ENCODE results near the gene SESTD1. TPM values are rescaled to one million over a fixed set of nuclear protein-coding genes. Genes with fewer than 3 reads are reported as not detected.
"Not testable (repeated sequence)": the region's sequence is repeated elsewhere in the genome, so short reads cannot be mapped to it uniquely, and the experiment has no call there.

Gene SESTD1
- total RNA-seq, 2 donors from 2014 or later: 16.1 to 16.3 TPM

- no peaks in the 10 kb centered on the region for H3K36me3 Mint-ChIP-seq (ENCODE audit: low read depth)
- H3K4me1 Mint-ChIP-seq: peaks cover 8% of the 10 kb centered on the region
- ATAC-seq (no peak), DNase-seq (no peak)
- H3K9me3 ChIP-seq (ENCODE audit: control insufficient read depth, low read length, poor library complexity, severe bottlenecking): no peaks in the 10 kb centered on the region
- no peak overlapping the region for H3K27ac Mint-ChIP-seq
- H3K4me3 Mint-ChIP-seq: no peak overlapping the region
- H3K27me3 Mint-ChIP-seq: peaks cover 37% of the 10 kb centered on the region
These were observed 3.3 kb downstream of the SESTD1 start for GRCh38 chr2:179261151-179261825.

GRCh38 chr2:179260224-179260623, 4.4 kb downstream of the SESTD1 start:
- no peak for DNase-seq
- H3K27me3 Mint-ChIP-seq: peaks cover 27% of the 10 kb centered on the region
- H3K36me3 Mint-ChIP-seq (ENCODE audit: low read depth): no peaks in the 10 kb centered on the region
- no peak overlapping the region for H3K4me3 Mint-ChIP-seq
- H3K4me1 Mint-ChIP-seq: peaks cover 8% of the 10 kb centered on the region
- H3K9me3 ChIP-seq (ENCODE audit: control insufficient read depth, low read length, poor library complexity, severe bottlenecking): no peaks in the 10 kb centered on the region
- no peak overlapping the region for H3K27ac Mint-ChIP-seq
- ATAC-seq: no peak

- Mint-ChIP-seq H3K27ac (no peak overlapping the region), H3K4me1 (peaks cover 13% of the 10 kb centered on the region), H3K27me3 (no peaks in the 10 kb centered on the region), H3K4me3 (no peak overlapping the region), H3K36me3 (ENCODE audit: low read depth) (peaks cover 3% of the 10 kb centered on the region)
- no peak for ATAC-seq
- H3K9me3 ChIP-seq (ENCODE audit: control insufficient read depth, low read length, poor library complexity, severe bottlenecking): no peaks in the 10 kb centered on the region
- no peak for DNase-seq
These were observed 9.5 kb downstream of the SESTD1 start for GRCh38 chr2:179255129-179255528.

GRCh38 chr2:179253226-179253625, 11.4 kb downstream of the SESTD1 start:
- H3K9me3 ChIP-seq (ENCODE audit: control insufficient read depth, low read length, poor library complexity, severe bottlenecking): no peaks in the 10 kb centered on the region
- peak overlapping the region; percentile 55 for H3K27ac Mint-ChIP-seq
- H3K4me3 Mint-ChIP-seq: no peak overlapping the region
- H3K27me3 Mint-ChIP-seq: no peaks in the 10 kb centered on the region
- peaks cover 3% of the 10 kb centered on the region for H3K36me3 Mint-ChIP-seq (ENCODE audit: low read depth)
- ATAC-seq (no peak), DNase-seq (no peak)
- H3K4me1 Mint-ChIP-seq: peaks cover 13% of the 10 kb centered on the region

GRCh38 chr2:179252423-179252822, 12.2 kb downstream of the SESTD1 start:
- Mint-ChIP-seq H3K27ac (peak overlapping the region; percentile 55), H3K27me3 (no peaks in the 10 kb centered on the region), H3K4me1 (peaks cover 13% of the 10 kb centered on the region), H3K36me3 (ENCODE audit: low read depth) (peaks cover 3% of the 10 kb centered on the region), H3K4me3 (no peak overlapping the region)
- H3K9me3 ChIP-seq (ENCODE audit: control insufficient read depth, low read length, poor library complexity, severe bottlenecking): no peaks in the 10 kb centered on the region
- DNase-seq (no peak), ATAC-seq (no peak)

- DNase-seq (no peak), ATAC-seq (no peak)
- H3K9me3 ChIP-seq (ENCODE audit: control insufficient read depth, low read length, poor library complexity, severe bottlenecking): no peaks in the 10 kb centered on the region
- no peak overlapping the region for H3K4me3 Mint-ChIP-seq
- H3K27me3 Mint-ChIP-seq: no peaks in the 10 kb centered on the region
- H3K27ac Mint-ChIP-seq: no peak overlapping the region
- H3K4me1 Mint-ChIP-seq: peaks cover 11% of the 10 kb centered on the region
- peaks cover 3% of the 10 kb centered on the region for H3K36me3 Mint-ChIP-seq (ENCODE audit: low read depth)
These were observed 12.8 kb downstream of the SESTD1 start for GRCh38 chr2:179251870-179252269.

- no peak for ATAC-seq
- H3K27ac Mint-ChIP-seq: no peak overlapping the region
- no peaks in the 10 kb centered on the region for H3K9me3 ChIP-seq (ENCODE audit: control insufficient read depth, low read length, poor library complexity, severe bottlenecking)
- H3K36me3 Mint-ChIP-seq (ENCODE audit: low read depth): peaks cover 3% of the 10 kb centered on the region
- H3K27me3 Mint-ChIP-seq: no peaks in the 10 kb centered on the region
- no peak overlapping the region for H3K4me3 Mint-ChIP-seq
- H3K4me1 Mint-ChIP-seq: peaks cover 11% of the 10 kb centered on the region
- no peak for DNase-seq
These were observed 13.7 kb downstream of the SESTD1 start for GRCh38 chr2:179250848-179251504.

- H3K36me3 Mint-ChIP-seq (ENCODE audit: low read depth): peaks cover 3% of the 10 kb centered on the region
- no peaks in the 10 kb centered on the region for H3K27me3 Mint-ChIP-seq
- no peak overlapping the region for H3K4me3 Mint-ChIP-seq
- no peak for DNase-seq
- no peaks in the 10 kb centered on the region for H3K9me3 ChIP-seq (ENCODE audit: control insufficient read depth, low read length, poor library complexity, severe bottlenecking)
- H3K4me1 Mint-ChIP-seq: peaks cover 11% of the 10 kb centered on the region
- H3K27ac Mint-ChIP-seq: no peak overlapping the region
- no peak for ATAC-seq
These were observed 14.5 kb downstream of the SESTD1 start for GRCh38 chr2:179250095-179250494.

- Mint-ChIP-seq H3K4me3 (peak overlapping the region; percentile 56), H3K27me3 (no peaks in the 10 kb centered on the region), H3K36me3 (ENCODE audit: low read depth) (no peaks in the 10 kb centered on the region), H3K27ac (no peak overlapping the region), H3K4me1 (peaks cover 6% of the 10 kb centered on the region)
- no peak for DNase-seq
- no peaks in the 10 kb centered on the region for H3K9me3 ChIP-seq (ENCODE audit: control insufficient read depth, low read length, poor library complexity, severe bottlenecking)
- no peak for ATAC-seq
These were observed 16.6 kb downstream of the SESTD1 start for GRCh38 chr2:179248024-179248348.

GRCh38 chr2:179247318-179248023, 17.2 kb downstream of the SESTD1 start:
- H3K4me1 Mint-ChIP-seq: peaks cover 2% of the 10 kb centered on the region
- H3K36me3 Mint-ChIP-seq (ENCODE audit: low read depth): no peaks in the 10 kb centered on the region
- peak overlapping the region; percentile 56 for H3K4me3 Mint-ChIP-seq
- ATAC-seq (peak; percentile 36), DNase-seq (no peak)
- no peaks in the 10 kb centered on the region for H3K9me3 ChIP-seq (ENCODE audit: control insufficient read depth, low read length, poor library complexity, severe bottlenecking)
- no peaks in the 10 kb centered on the region for H3K27me3 Mint-ChIP-seq
- H3K27ac Mint-ChIP-seq: no peak overlapping the region

- H3K9me3 ChIP-seq (ENCODE audit: control insufficient read depth, low read length, poor library complexity, severe bottlenecking); H3K4me3 Mint-ChIP-seq; H3K4me1 Mint-ChIP-seq; ATAC-seq; H3K27ac Mint-ChIP-seq; DNase-seq; H3K27me3 Mint-ChIP-seq; H3K36me3 Mint-ChIP-seq (ENCODE audit: low read depth): not testable (repeated sequence)
These were observed 18.8 kb downstream of the SESTD1 start for GRCh38 chr2:179245843-179246242.

GRCh38 chr2:179243046-179243445, 21.6 kb downstream of the SESTD1 start:
- Mint-ChIP-seq H3K4me1 (peaks cover 4% of the 10 kb centered on the region), H3K27me3 (no peaks in the 10 kb centered on the region), H3K27ac (no peak overlapping the region), H3K36me3 (ENCODE audit: low read depth) (no peaks in the 10 kb centered on the region), H3K4me3 (no peak overlapping the region)
- no peak for DNase-seq
- no peak for ATAC-seq
- H3K9me3 ChIP-seq (ENCODE audit: control insufficient read depth, low read length, poor library complexity, severe bottlenecking): no peaks in the 10 kb centered on the region

GRCh38 chr2:179240481-179241451, 23.9 kb downstream of the SESTD1 start:
- Mint-ChIP-seq H3K4me3 (no peak overlapping the region), H3K27ac (no peak overlapping the region), H3K36me3 (ENCODE audit: low read depth) (no peaks in the 10 kb centered on the region), H3K4me1 (peaks cover 4% of the 10 kb centered on the region), H3K27me3 (no peaks in the 10 kb centered on the region)
- no peaks in the 10 kb centered on the region for H3K9me3 ChIP-seq (ENCODE audit: control insufficient read depth, low read length, poor library complexity, severe bottlenecking)
- no peak for DNase-seq
- ATAC-seq: no peak
